CD1c-positive myeloid dendritic cell (primary cell): ENCODE data around the gene RAD51B.
"Not testable (repeated sequence)": the region's sequence is repeated elsewhere in the genome, so short reads cannot be mapped to it uniquely, and the experiment has no call there.

ENCODE experiments used
- DNase-seq: peaks from one replicate; pipeline ENCODE4 v3.0.0-alpha.2; 2016; ENCODE audit errors: extremely low spot score

Gene RAD51B

GRCh38 chr14:67819563-67820421 lies at the start of gene RAD51B:
RAD51B (plus strand) TSS chr14:67819779.
- DNase-seq, result peak; percentile 94

- no peak for DNase-seq
These were observed 45.7 kb upstream of the RAD51B start for GRCh38 chr14:67773844-67774377.

- DNase-seq, result no peak
These were observed 42.8 kb upstream of the RAD51B start for GRCh38 chr14:67776653-67777322.

DNA sequence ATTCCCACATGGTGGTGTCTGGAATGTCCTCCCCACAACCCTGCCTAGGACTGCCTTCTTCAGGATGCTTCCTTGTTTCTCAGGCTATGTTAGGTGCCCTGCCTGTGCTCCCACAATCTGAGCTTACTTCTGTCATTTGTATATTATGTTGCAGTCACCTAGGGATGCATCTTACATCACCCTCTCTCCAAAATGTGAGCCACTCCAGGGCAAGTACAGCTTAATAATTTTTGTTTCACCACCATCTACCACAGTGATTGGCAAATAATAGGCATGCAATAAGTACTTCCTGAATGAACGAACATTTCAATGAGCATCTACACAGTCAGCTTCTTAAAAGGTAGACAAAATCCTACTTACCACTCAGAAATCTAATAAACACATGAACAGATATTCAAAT lies 40.8 kb upstream of the RAD51B start:
- no peak for DNase-seq

- DNase-seq, result no peak
These were observed 37.5 kb upstream of the RAD51B start for GRCh38 chr14:67782090-67782489.

DNA sequence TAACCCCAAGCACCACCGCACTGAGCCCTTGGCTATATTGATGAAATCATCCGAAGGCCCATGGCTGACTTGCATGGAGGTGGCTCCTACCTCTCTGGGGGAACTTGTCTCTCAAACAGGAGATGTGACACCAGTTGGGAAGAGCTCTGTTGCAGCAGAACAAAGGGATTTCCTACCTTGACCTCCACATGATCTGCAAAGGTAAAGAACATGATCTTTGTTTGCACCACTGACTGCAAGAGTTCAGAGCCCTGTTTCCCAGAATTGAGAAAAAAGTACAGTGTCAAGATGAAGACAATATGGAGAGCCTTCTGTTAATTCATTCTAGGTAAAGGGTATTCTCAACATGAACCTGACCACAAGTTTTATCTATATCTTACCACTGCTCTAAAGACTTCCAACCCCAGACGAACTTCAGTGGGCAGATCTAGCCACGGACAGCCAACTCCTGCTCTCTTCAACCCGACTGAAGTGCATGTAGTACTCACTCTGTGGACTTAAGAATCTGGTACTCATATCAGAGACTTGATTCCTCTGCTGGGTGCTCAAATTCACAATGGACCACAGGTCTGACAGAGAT lies 35.2 kb upstream of the RAD51B start:
- DNase-seq, result no peak

DNA sequence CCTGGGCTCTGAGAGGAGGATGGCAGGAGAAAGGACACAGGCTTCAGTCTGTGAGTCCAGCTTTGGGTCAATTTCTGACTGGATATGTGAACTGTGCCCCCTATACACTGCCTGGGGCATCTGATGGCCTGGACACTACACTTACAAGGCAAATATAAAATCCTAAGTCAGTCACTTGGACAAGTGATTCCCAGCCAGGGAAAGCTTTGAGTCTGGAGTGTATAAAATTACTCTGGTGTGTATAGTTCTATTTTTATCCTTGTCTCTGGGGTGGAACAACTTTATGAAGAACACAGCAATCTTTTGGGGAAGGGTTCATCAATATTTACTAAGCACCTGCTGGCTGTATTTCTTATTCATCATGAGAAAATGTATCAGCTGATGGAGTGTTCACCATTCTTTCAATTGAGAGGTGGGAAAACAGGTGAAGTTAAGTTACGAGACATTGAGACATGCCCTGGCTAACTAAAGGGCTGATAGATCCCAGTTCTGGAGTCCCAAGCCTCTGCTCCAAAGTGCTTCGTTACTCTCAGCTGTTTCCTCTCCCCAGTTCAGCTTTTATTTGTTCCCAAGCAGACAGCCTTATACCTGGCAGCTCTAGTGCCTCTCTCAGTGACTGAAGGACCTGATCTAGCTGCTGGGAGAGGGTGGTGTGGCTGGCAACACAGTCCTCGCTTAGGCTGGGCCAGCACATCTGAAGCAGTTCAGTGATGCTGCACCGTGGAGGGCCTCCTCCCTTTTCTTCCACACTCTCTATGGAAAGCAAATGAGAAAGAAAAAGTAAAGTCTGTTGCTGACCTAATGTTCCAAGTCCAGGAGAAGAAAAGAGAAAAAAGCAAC lies 34.1 kb upstream of the RAD51B start:
- no peak for DNase-seq

- no peak for DNase-seq
These were observed 31.9 kb upstream of the RAD51B start for GRCh38 chr14:67787673-67788072.

DNA sequence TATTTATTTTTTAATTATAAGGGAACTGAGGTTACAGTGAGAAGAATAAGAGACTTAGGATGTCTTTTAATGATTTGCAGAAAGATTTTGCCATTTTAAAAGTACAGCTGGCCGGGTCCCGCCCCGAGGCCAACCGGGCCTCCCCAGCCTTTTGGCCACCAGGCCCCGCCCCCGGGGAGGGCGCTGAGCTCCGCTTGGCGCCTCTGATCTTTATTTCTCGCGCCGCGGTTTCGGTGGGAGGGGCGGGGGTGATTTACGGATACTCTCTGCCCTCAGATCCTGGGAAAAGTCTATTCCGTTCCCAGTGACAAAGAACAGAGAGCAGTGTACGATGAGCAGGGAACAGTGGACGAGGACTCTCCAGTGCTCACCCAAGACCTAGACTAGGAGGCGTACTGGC lies 20.8 kb upstream of the RAD51B start:
- DNase-seq, result no peak

DNA sequence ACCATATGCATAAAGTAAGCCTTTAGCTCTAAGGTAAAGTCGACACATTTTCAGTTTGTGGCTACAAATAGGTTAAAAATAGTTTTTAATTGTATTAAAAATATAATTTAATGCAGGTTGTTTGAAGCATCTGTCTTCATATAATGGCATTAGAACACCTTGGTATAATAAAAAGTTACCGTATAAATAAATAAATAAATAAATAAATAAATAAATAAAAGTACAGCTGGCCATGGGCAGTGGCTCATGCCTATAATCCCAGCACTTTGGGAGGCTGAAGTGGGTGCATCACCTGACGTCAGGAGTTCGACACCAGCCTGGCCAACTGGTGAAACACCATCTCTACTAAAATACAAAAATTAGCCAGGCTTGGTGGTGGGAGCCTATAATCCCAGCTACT lies 18.8 kb upstream of the RAD51B start:
- no peak for DNase-seq

DNA sequence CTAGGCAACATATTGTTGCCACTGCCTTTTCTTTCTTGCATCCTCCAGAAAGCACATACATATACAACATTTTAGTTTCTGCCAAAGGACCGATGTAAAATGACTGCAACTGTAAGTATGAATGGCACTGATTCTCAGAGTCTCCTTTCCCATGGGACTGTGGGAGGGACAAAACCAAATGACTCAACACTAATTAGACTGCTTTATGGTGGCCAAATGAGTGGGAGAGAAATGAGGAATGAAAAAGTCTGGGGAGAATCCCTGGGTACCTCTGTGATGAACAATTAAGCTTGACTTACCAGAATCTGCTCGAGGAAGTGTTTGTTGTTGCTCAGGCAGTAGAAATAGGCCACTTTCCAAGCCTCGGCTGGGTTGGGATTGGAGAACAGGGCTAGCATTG lies 13.3 kb upstream of the RAD51B start:
- DNase-seq, result no peak

- DNase-seq, result peak; percentile 56
These were observed 4.8 kb upstream of the RAD51B start for GRCh38 chr14:67814821-67815220.

DNA sequence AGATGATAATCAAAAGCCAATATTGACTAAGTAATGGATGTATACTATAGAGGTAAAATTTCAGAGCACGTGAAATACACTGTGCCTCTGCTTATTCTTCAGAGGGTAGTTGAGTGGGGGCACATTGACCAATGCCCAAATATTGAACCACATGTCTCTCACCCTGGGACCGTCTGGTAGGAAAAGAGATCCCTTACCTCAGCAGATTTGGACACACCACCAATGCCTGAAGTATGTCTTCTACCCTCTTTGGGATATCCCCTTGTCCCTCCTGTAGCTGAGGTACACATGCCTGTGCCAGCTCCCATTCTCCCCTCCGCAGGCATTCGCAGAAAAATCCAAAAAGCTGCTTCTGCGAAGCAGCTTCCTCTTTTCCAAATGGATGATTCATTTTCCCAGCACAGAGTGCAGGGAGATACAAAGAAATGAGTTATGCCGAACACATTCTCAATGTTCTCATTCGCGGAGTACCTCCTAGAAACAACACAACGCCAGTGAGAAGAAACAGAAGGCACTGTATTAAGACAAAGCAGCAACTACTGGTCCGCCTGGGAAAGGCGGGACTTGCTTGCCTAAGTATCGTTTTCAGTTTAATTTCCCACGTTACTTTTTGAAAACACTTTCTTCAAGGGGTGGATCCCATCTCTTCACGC lies 3.9 kb upstream of the RAD51B start:
- peak; percentile 76 for DNase-seq

GRCh38 chr14:67816326-67817002 lies 3.1 kb upstream of the RAD51B start, which contains the start of gene ZFYVE26:
ZFYVE26 (minus strand) TSS chr14:67816590; CDS start chr14:67815963, 627 bp downstream.
- DNase-seq, result peak; percentile 95

DNA sequence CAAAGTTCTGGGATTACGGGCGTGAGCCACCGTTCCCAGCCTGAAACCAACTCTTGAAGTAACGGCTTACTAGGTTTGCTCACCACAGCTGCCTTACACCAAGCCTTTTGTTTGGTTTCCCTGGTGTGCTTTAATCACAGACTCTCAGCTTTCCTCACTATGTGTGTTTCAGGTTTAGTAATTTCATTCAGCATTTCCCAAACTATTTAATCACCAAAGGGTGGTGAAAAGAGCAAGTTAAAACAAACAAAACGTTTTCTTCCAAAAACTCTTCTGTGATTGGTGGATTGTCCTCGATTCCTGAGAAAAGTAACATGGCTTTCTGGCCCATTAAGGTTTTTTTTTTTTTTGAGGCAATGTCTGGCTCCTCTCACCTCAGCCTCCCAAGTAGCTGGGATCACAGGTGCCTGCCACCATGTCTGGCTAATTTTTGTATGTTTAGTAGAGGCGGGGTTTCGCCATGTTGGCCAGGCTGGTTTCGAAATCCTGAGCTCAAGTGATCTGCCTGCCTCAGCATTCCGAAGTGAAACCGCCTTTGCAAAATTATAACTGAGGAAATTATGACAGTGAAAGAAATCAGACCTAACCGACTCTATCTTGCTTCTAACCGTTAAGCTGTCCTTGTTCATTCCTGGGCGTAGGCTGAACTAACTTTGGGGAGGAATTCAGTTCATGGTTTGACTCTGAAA lies 1.7 kb upstream of the RAD51B start:
- peak; percentile 9 for DNase-seq

- not testable (repeated sequence) for DNase-seq
These were observed 1.1 kb upstream of the RAD51B start for GRCh38 chr14:67818476-67818875.

DNA sequence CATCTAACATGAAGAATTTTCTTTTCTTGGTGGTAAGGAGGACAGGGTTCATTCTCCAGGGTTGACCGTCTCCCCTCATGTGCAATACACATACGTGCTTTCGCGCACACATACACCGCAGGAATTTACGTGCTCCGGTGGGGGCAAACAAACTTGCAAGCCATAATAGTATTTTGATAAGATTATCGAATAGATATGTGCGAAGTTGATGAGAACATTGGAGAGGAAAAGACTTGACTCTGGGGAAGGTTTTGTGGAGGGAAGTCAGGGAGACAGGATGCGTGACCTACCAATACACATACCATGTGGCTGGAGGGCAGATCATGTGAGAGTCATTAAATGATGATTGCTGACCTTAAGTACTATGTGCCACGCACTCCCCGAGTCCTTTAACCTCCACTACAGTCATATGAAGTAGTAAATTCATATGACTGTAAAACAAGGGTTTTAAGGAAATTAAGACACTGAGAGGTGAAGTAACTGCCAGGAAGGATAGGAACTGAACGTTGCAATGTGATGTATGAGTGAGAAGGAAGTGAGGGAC lies 921 bp downstream of the RAD51B start:
- DNase-seq, result peak; percentile 66

DNA sequence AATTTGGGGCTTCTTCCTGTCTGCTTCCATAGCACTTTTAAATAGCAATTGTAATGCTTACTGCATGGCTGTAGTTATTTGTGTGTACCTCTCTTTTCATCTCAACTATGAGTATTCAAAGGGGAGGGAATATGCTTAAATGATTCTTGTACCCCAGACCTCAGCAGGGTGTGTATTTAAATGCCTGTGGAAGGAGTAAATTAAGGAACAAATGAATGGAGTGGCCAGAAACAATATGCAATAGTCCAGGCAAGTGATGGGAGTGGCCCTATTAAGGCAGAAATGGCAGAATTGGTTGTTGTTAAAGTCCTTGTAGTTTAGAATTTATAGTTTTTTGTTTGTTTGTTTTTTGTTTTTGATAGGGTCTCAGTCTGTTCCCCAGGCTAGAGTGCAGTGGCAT lies 1.5 kb downstream of the RAD51B start:
- DNase-seq, result no peak

- DNase-seq, result no peak
These were observed 11.5 kb downstream of the RAD51B start for GRCh38 chr14:67831113-67831512.

- DNase-seq, result no peak
These were observed 13.8 kb downstream of the RAD51B start for GRCh38 chr14:67833403-67833802.
